Stomach (tissue), 9 donors: Measurements from ENCODE around the gene CYTH1. TPM values are rescaled to one million over a fixed set of nuclear protein-coding genes. Genes with fewer than 3 reads are reported as not detected.

Source experiments
- DNase-seq, 2 donors: peaks; one replicate each; pipeline versions ENCODE4 v3.0.0 to v3.0.0-alpha.2; 2013 to 2019
- H3K27ac ChIP-seq, 5 donors: fragments of 200-600 bp in 4 of 5; sonication (generic) in 4 of 5; one replicate each; pipeline ENCODE4 v1.5.1; 2013 to 2019; ENCODE audit warnings: mild to moderate bottlenecking in 1 of 5, moderate library complexity in 1 of 5
- H3K27me3 ChIP-seq, 3 donors: fragments of 200-600 bp; sonication (generic); one replicate each; pipeline ENCODE4 v1.5.1; 2017 to 2019; ENCODE audit warnings: mixed run types in 1 of 3
- H3K36me3 ChIP-seq, 4 donors: fragments of 200-600 bp; sonication (generic); 1 replicate in 3 of 4; 2 replicates in 1 of 4; pipeline ENCODE4 v1.5.1; 2016 to 2019
- H3K4me1 ChIP-seq, 4 donors: fragments of 200-600 bp; sonication (generic); one replicate each; pipeline ENCODE4 v1.5.1; 2016 to 2019
- H3K4me3 ChIP-seq, 4 donors: fragments of 200-600 bp; sonication (generic) in 3 of 4; one replicate each; pipeline ENCODE4 v1.5.1; 2016 to 2019; ENCODE audit warnings: mild to moderate bottlenecking in 1 of 4
- H3K9me3 ChIP-seq, 4 donors: fragments of 200-600 bp; sonication (generic); one replicate each; pipeline ENCODE4 v1.5.1; 2016 to 2019
- EP300 ChIP-seq: sonication (generic); formaldehyde crosslinking; IDR thresholded peaks from one replicate; pipeline ENCODE4 v1.6.1; 2017; ENCODE audit warnings: antibody characterized with exemption
- POLR2A ChIP-seq, 4 donors: fragments of 450-650 bp; IDR thresholded peaks; one replicate each; pipeline ENCODE4 v1.6.1; 2016; ENCODE audit warnings: antibody characterized with exemption in 4 of 4, control low read depth in 2 of 4, mild to moderate bottlenecking in 1 of 4, moderate library complexity in 1 of 4
- POLR2AphosphoS5 ChIP-seq, 3 donors: sonication (generic); formaldehyde crosslinking; IDR thresholded peaks; one replicate each; pipeline ENCODE4 v1.6.1; 2016; ENCODE audit warnings: antibody characterized with exemption in 3 of 3
- WGBS, 5 donors: extraction: QIAGEN DNeasy Blood & Tissue Kit in 3 of 5; methylation state at CpG; one replicate each; pipeline versions ENCODE4 v1.1.5 to v1.1.7; 2013 to 2018; 5-methylcytosine and 5-hydroxymethylcytosine counted together
- intact Hi-C: fragments of 100-400 bp; cut with DNase I; formaldehyde crosslinking; loops from one replicate; pipeline ENCODE4 v1.15.1; 2023; ENCODE audit warnings: low total_unique reads
- polyA plus RNA-seq, 3 donors: library from polyadenylated mRNA; stranded (reverse); fragments of 200-250 nt; gene quantifications; one replicate each; pipeline ENCODE4 v1.2.3, GENCODE V29; 2013
- total RNA-seq, 5 donors: library from RNA; depleted of rRNA; stranded (reverse); fragments of >200 nt; gene quantifications; one replicate each; pipeline versions ENCODE4 v1.1.0 to v1.2.3, GENCODE V29; 2014 to 2016
- TF ChIP-seq, protein P1 (sequence below), 7 experiments: fragments of 450-650 bp in 4 of 7; fragments of 200-600 bp in 3 of 7; sonication (generic) in 3 of 7; IDR thresholded peaks; one replicate each; pipeline ENCODE4 v1.5.1; 2016 to 2019; ENCODE audit warnings: antibody characterized with exemption in 7 of 7, control low read depth in 2 of 7, mild to moderate bottlenecking in 1 of 7
- donor health status: healthy with polysubstance abuse.
- donor health status: Bipolar disorder and iron deficiency.
- donor health status: healthy.

The CYTH1 gene
- total and polyA plus RNA-seq, 8 donors = 29.6 to 137 (median 55.9) TPM

DNA sequence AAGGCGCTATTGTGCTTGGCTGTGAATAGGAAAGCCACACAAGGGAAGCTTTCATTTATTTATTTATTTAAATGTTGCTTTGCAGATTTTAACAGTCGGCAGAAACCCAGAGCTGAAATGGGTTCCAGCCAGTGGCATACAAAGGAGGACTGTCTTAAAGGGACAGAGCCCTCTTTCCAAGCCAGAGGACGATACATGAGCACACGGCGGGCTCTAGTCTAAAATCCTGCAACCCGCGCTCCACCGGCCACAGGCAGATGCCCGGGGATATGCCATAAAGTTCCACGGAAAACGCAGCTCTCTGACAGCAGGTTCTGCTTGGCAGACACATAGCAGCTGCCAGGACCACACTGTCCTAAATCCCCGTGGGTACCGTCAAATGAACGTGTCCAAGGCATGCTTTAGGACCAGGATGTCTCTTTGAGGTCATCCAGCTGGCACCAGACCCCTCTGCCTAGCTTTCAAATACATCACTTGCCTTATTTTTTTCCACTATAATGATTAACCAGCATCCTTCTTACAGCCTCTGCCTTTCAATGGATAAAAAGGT is 64.6 kb downstream of the CYTH1 start:
- intact Hi-C loops = no loop called here
- Histone ChIP-seq H3K9me3 (no peaks in the 10 kb centered on the region), H3K4me3 (peak overlapping the region; percentile 44 to 57 (median 48)), H3K27ac (peak overlapping the region; percentile 60 to 87 (median 77)), H3K27me3 (no peaks in the 10 kb centered on the region), H3K36me3 (no peaks in the 10 kb centered on the region), H3K4me1 (peaks cover 44 to 92% (median 80%) of the 10 kb centered on the region in 4 donors)
- peak in 1 of 2 donors; percentile 79 for DNase-seq
- 8 to 17% (median 9%) methylated on average over 14 of the region's 14 CpGs for WGBS, 5 donors
- TF ChIP-seq EP300 = no peak
- TF ChIP-seq, protein P1, sequence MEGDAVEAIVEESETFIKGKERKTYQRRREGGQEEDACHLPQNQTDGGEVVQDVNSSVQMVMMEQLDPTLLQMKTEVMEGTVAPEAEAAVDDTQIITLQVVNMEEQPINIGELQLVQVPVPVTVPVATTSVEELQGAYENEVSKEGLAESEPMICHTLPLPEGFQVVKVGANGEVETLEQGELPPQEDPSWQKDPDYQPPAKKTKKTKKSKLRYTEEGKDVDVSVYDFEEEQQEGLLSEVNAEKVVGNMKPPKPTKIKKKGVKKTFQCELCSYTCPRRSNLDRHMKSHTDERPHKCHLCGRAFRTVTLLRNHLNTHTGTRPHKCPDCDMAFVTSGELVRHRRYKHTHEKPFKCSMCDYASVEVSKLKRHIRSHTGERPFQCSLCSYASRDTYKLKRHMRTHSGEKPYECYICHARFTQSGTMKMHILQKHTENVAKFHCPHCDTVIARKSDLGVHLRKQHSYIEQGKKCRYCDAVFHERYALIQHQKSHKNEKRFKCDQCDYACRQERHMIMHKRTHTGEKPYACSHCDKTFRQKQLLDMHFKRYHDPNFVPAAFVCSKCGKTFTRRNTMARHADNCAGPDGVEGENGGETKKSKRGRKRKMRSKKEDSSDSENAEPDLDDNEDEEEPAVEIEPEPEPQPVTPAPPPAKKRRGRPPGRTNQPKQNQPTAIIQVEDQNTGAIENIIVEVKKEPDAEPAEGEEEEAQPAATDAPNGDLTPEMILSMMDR (IDR thresholded peaks at IDR 0.05) = no peak
- TF ChIP-seq POLR2A (IDR thresholded peaks at IDR 0.05) = no peak
- no peak for TF ChIP-seq POLR2AphosphoS5 (IDR thresholded peaks at IDR 0.05)

DNA sequence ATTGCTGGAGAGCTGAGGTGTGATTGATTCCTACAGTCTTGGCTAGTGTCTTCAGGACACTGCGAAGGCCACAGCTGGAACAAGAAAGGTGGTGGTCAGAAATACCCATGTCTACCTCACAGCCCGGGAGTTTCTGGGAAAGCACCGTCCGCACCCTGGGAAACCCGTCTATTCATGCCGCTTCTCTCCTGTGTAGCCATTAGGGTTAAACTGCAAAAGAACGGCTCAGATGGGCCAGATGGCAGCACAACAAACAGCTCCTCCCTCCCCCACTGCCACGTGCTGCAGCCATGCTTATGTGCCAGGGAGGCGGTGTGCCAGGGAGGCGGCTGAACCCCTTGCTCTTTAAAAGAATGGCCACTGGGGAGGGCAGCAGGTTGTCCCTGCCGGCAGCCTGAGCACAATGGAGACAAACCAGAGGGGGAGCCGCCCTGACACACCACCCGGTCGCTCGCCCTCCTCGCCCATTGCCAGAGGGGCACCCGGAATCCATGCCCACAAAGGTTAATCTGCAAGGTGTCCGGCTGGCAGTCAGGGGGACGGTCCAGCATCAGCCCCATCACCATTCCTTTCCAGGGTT is 65.2 kb downstream of the CYTH1 start:
- H3K9me3 ChIP-seq = no peaks in the 10 kb centered on the region
- WGBS, 5 donors = 8 to 34% (median 12%) methylated on average over 18 to 19 of the region's 19 CpGs
- H3K27me3 ChIP-seq = no peaks in the 10 kb centered on the region
- peaks cover 38 to 91% (median 77%) of the 10 kb centered on the region in 4 donors for H3K4me1 ChIP-seq
- intact Hi-C loops = no loop called here
- peak overlapping the region; percentile 49 to 79 (median 68) for H3K27ac ChIP-seq
- peak overlapping the region; percentile 44 to 57 (median 48) for H3K4me3 ChIP-seq
- no peaks in the 10 kb centered on the region for H3K36me3 ChIP-seq
- TF ChIP-seq, protein P1 (IDR thresholded peaks at IDR 0.05) = no peak
- TF ChIP-seq POLR2AphosphoS5 (IDR thresholded peaks at IDR 0.05) (peak in 2 of 3 donors; percentile 50 to 74), POLR2A (IDR thresholded peaks at IDR 0.05) (no peak), EP300 (no peak)
- DNase-seq = peak; percentile 87 to 89

DNA sequence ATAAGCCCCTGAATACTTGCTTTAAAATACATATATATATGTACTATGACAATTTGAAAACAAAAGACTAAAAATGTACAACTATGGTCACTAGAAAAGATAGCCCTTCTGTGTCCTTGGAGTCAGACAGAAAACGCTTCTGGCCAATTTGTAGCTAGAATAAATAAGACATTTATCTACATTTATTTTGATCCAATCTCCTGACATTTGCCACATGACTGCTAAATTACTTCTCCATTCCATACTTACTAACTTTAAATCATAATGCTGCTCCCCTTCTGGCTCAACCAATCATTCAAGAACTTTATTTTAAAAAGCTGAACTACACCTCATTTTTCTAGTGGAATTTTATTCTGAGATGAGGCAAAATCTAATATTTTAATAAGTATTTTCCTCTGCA is 65.8 kb downstream of the CYTH1 start:
- peaks cover 38 to 90% (median 72%) of the 10 kb centered on the region in 4 donors for H3K4me1 ChIP-seq
- no peaks in the 10 kb centered on the region for H3K36me3 ChIP-seq
- 12 to 44% (median 29%) methylated on average over 1 of the region's 1 CpG for WGBS, 5 donors
- DNase-seq = no peak
- no peaks in the 10 kb centered on the region for H3K27me3 ChIP-seq
- TF ChIP-seq, protein P1 (IDR thresholded peaks at IDR 0.05) = no peak
- no peak for TF ChIP-seq EP300
- no peak for TF ChIP-seq POLR2AphosphoS5 (IDR thresholded peaks at IDR 0.05)
- TF ChIP-seq POLR2A (IDR thresholded peaks at IDR 0.05) = no peak
- peak overlapping the region in 3 of 5 donors; percentile 14 to 79 (median 68) for H3K27ac ChIP-seq
- intact Hi-C loops = no loop called here
- H3K4me3 ChIP-seq = peak overlapping the region in 2 of 4 donors; percentile 44 to 48
- H3K9me3 ChIP-seq = no peaks in the 10 kb centered on the region

DNA sequence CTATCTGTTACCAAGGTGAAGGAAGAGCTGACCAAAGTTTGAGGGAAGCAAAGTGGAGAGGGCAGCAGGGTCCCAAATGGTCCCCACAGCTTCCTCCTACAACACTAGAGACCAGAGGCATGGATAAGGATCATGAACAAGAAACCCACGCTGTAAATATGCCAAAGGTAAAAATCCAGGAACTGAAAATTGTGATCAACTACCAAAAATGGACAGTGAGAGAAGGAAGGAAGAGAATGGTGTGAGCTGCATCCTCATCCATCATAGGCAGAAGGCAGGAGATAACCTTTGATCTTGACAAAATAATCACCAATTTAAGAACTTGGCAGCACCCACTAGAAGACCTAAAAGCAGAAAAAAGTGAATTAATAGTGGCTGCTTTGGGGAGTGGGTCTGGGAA is 66.2 kb downstream of the CYTH1 start:
- intact Hi-C loops = no loop called here
- H3K4me3 ChIP-seq = no peak overlapping the region

More for the DNA sequence above, 66.2 kb downstream of the CYTH1 start:
- no peaks in the 10 kb centered on the region for H3K9me3 ChIP-seq
- H3K36me3 ChIP-seq = no peaks in the 10 kb centered on the region
- H3K4me1 ChIP-seq = peaks cover 38 to 90% (median 70%) of the 10 kb centered on the region in 4 donors
- peak overlapping the region in 4 of 5 donors; percentile 14 to 79 (median 31) for H3K27ac ChIP-seq
- no peaks in the 10 kb centered on the region for H3K27me3 ChIP-seq
- DNase-seq = no peak
- WGBS, 5 donors = 35 to 88% (median 71%) methylated on average over 1 of the region's 1 CpG
- TF ChIP-seq POLR2A (IDR thresholded peaks at IDR 0.05) = no peak
- TF ChIP-seq, protein P1 (IDR thresholded peaks at IDR 0.05) = no peak
- no peak for TF ChIP-seq EP300
- no peak for TF ChIP-seq POLR2AphosphoS5 (IDR thresholded peaks at IDR 0.05)
